H1 (cell line): ENCODE measurements around the gene SV2B. TPM values are rescaled to one million over a fixed set of nuclear protein-coding genes. Genes with fewer than 3 reads are reported as not detected.

Experiments used
- CTCF ChIA-PET: fragments of 300-600 bp; sonication (Branson Sonifier 250); formaldehyde crosslinking; loops from one replicate; lab custom pipeline; 2021; ENCODE audit not compliant: partially characterized antibody; lab: Charles Lee
- POLR2A ChIA-PET: fragments of 300-600 bp; sonication (Branson Sonifier 250); formaldehyde crosslinking; loops from one replicate; lab custom pipeline; 2021; ENCODE audit warnings: inconsistent platforms; ENCODE audit not compliant: partially characterized antibody; lab: Charles Lee
- DNase-seq, 2 experiments: peaks; one replicate each; pipeline versions ENCODE4 v3.0.0 to v3.0.0-alpha.2; 2010 to 2022; ENCODE audit warnings: low spot score in 2 of 2, low read depth in 1 of 2, mixed read lengths in 1 of 2
- FAIRE-seq: peaks from 2 replicates; lab custom pipeline; 2011; peaks lifted over from hg19 to GRCh38; lab: Jason Lieb, UNC
- H2AFZ ChIP-seq: 2 replicates; pipeline ENCODE4 v1.8.1; 2012; ENCODE audit warnings: low read length, inconsistent platforms
- H2AK5ac ChIP-seq: 2 replicates; pipeline ENCODE4 v1.6.1; 2013; ENCODE audit warnings: low read depth, low read length
- H2BK120ac ChIP-seq: replicated peaks from 2 replicates; pipeline ENCODE3; 2013; ENCODE audit warnings: low read depth, low read length, inconsistent platforms
- H2BK12ac ChIP-seq: 2 replicates; pipeline ENCODE4 v1.6.1; 2013; ENCODE audit warnings: low read depth, low read length
- H2BK15ac ChIP-seq: 2 replicates; pipeline ENCODE4 v1.6.1; 2013; ENCODE audit warnings: low read length
- H2BK20ac ChIP-seq: 2 replicates; pipeline ENCODE4 v1.6.1; 2013; ENCODE audit warnings: low read length
- H2BK5ac ChIP-seq: 2 replicates; pipeline ENCODE4 v1.6.1; 2013; ENCODE audit warnings: low read depth, low read length
- H3K14ac ChIP-seq: 2 replicates; pipeline ENCODE4 v1.6.1; 2013; ENCODE audit warnings: inconsistent platforms; ENCODE audit not compliant: insufficient read length
- H3K18ac ChIP-seq: 2 replicates; pipeline ENCODE4 v1.6.1; 2013; ENCODE audit warnings: low read length; ENCODE audit errors: extremely low read depth
- H3K23ac ChIP-seq: 2 replicates; pipeline ENCODE4 v1.6.1; 2013; ENCODE audit warnings: inconsistent platforms; ENCODE audit not compliant: insufficient read length
- H3K23me2 ChIP-seq: 2 replicates; pipeline ENCODE4 v1.6.1; 2013; ENCODE audit warnings: low read depth, low read length
- H3K27ac ChIP-seq: 2 replicates; pipeline ENCODE4 v1.6.1; 2011; ENCODE audit warnings: low read depth, low read length, inconsistent platforms
- H3K27me3 ChIP-seq, 4 experiments: replicated peaks in 1 of 4; 1 replicate in 1 of 4; 2 replicates in 3 of 4; pipeline versions ENCODE4 v1.6.1 to v1.8.1; 2011 to 2013; ENCODE audit warnings: low read length in 3 of 4, mild to moderate bottlenecking in 3 of 4, inconsistent platforms in 2 of 4, mixed read lengths in 2 of 4, moderate library complexity in 1 of 4; ENCODE audit not compliant: control insufficient read depth in 3 of 4, insufficient read depth in 3 of 4; ENCODE audit errors: extremely low read depth in 1 of 4
- H3K36me3 ChIP-seq, 4 experiments: 2 replicates each; pipeline versions ENCODE4 v1.6.1 to v1.8.1; 2011 to 2013; ENCODE audit warnings: mild to moderate bottlenecking in 4 of 4, low read length in 3 of 4, moderate library complexity in 2 of 4, control low read depth in 1 of 4, inconsistent platforms in 1 of 4; ENCODE audit not compliant: insufficient read depth in 4 of 4, control insufficient read depth in 2 of 4
- H3K4ac ChIP-seq: replicated peaks from 2 replicates; pipeline ENCODE3; 2013; ENCODE audit warnings: low read length, low read depth, mixed read lengths, inconsistent platforms; ENCODE audit not compliant: insufficient read length
- H3K4me1 ChIP-seq, 4 experiments: replicated peaks in 1 of 4; 1 replicate in 1 of 4; 2 replicates in 3 of 4; pipeline versions ENCODE4 v1.6.1 to v1.8.1; 2011 to 2013; ENCODE audit warnings: low read length in 3 of 4, inconsistent platforms in 2 of 4, mixed read lengths in 1 of 4; ENCODE audit not compliant: insufficient read depth in 4 of 4, control insufficient read depth in 3 of 4
- H3K4me2 ChIP-seq, 2 experiments: 2 replicates each; pipeline versions ENCODE4 v1.6.1 to v1.8.1; 2011 to 2013; ENCODE audit warnings: low read depth in 2 of 2, low read length in 2 of 2, control low read depth in 1 of 2, inconsistent platforms in 1 of 2, mild to moderate bottlenecking in 1 of 2; ENCODE audit not compliant: insufficient read depth in 1 of 2
- H3K4me3 ChIP-seq, 4 experiments: fragments of 200-600, 300-600 bp in 1 of 4; sonication (generic), shearing (Covaris generic), sonication (Bioruptor Twin) in 1 of 4; 2 replicates each; pipeline versions ENCODE4 v1.5.1 to v1.8.1; 2011 to 2016; ENCODE audit warnings: low read length in 4 of 4, low read depth in 3 of 4, control low read depth in 2 of 4, inconsistent platforms in 2 of 4, mild to moderate bottlenecking in 2 of 4, mixed read lengths in 1 of 4, moderate library complexity in 1 of 4; ENCODE audit not compliant: insufficient read depth in 2 of 4; ENCODE audit errors: extremely low read depth in 1 of 4
- H3K56ac ChIP-seq: replicated peaks from 2 replicates; pipeline ENCODE3; 2013; ENCODE audit warnings: low read depth, mild to moderate bottlenecking, mixed read lengths, low read length, inconsistent platforms; ENCODE audit not compliant: insufficient read length
- H3K79me1 ChIP-seq: 2 replicates; pipeline ENCODE4 v1.6.1; 2013; ENCODE audit warnings: low read depth, low read length, control low read depth
- H3K79me2 ChIP-seq, 2 experiments: 2 replicates each; pipeline versions ENCODE4 v1.6.1 to v1.8.1; 2012 to 2013; ENCODE audit warnings: low read length in 2 of 2, mild to moderate bottlenecking in 2 of 2, inconsistent platforms in 1 of 2; ENCODE audit not compliant: insufficient read depth in 2 of 2, control insufficient read depth in 1 of 2
- H3K9ac ChIP-seq, 4 experiments: replicated peaks in 1 of 4; 1 replicate in 1 of 4; 2 replicates in 3 of 4; pipeline versions ENCODE4 v1.6.1 to v1.8.1; 2011 to 2013; ENCODE audit warnings: low read depth in 3 of 4, low read length in 3 of 4, control low read depth in 2 of 4, mild to moderate bottlenecking in 2 of 4, moderate library complexity in 2 of 4, inconsistent platforms in 1 of 4; ENCODE audit errors: extremely low read depth in 1 of 4
- H3K9me3 ChIP-seq, 2 experiments: 2 replicates each; pipeline versions ENCODE4 v1.6.1 to v1.8.1; 2012 to 2013; ENCODE audit warnings: mild to moderate bottlenecking in 2 of 2, moderate library complexity in 2 of 2, control low read depth in 1 of 2, inconsistent platforms in 1 of 2, low read depth in 1 of 2, low read length in 1 of 2, mixed read lengths in 1 of 2; ENCODE audit not compliant: insufficient read depth in 2 of 2
- H4K20me1 ChIP-seq, 2 experiments: replicated peaks in 1 of 2; 2 replicates each; pipeline versions ENCODE3 to v1.8.1; 2011 to 2013; ENCODE audit warnings: inconsistent platforms in 2 of 2, low read length in 2 of 2, mild to moderate bottlenecking in 1 of 2; ENCODE audit not compliant: insufficient read depth in 2 of 2, control insufficient read depth in 1 of 2
- H4K5ac ChIP-seq: 2 replicates; pipeline ENCODE4 v1.6.1; 2013; ENCODE audit warnings: low read length, low read depth, mixed read lengths, inconsistent platforms; ENCODE audit not compliant: insufficient read length
- H4K8ac ChIP-seq: 2 replicates; pipeline ENCODE4 v1.8.0; 2013; ENCODE audit warnings: mild to moderate bottlenecking, moderate library complexity, low read length, inconsistent platforms; ENCODE audit not compliant: insufficient read depth; ENCODE audit errors: extremely low read depth
- H4K91ac ChIP-seq: replicated peaks from 2 replicates; pipeline ENCODE3; 2013; ENCODE audit warnings: low read length, mixed read lengths, inconsistent platforms; ENCODE audit not compliant: insufficient read length
- BRCA1 ChIP-seq: IDR thresholded peaks from 2 replicates; pipeline ENCODE4 v1.6.1; 2012; ENCODE audit warnings: low read depth, low read length, improper control_type of control experiment
- CBX5 ChIP-seq: fragments of 300-800, 300-1000 bp; sonication (generic); IDR thresholded peaks from 2 replicates; pipeline ENCODE4 v1.7.1; 2016; ENCODE audit warnings: antibody characterized with exemption, low read length, low read depth
- CHD2 ChIP-seq: IDR thresholded peaks from 2 replicates; pipeline ENCODE4 v1.6.1; 2012; ENCODE audit warnings: low read length, improper control_type of control experiment
- JUN ChIP-seq: IDR thresholded peaks from 2 replicates; pipeline ENCODE4 v1.6.1; 2011; ENCODE audit warnings: low read depth, mild to moderate bottlenecking, improper control_type of control experiment, low read length
- KDM4A ChIP-seq: IDR thresholded peaks from one replicate; pipeline ENCODE4 v1.7.1; 2012; ENCODE audit warnings: low read depth, mild to moderate bottlenecking, moderate library complexity, low read length, inconsistent platforms; ENCODE audit not compliant: severe bottlenecking
- KDM5A ChIP-seq: fragments of 200-600 bp; IDR thresholded peaks from 2 replicates; pipeline ENCODE4 v1.7.1; 2012; ENCODE audit warnings: mild to moderate bottlenecking, low read length, inconsistent platforms, mixed read lengths
- NRF1 ChIP-seq: IDR thresholded peaks from 2 replicates; pipeline ENCODE4 v1.6.1; 2011; ENCODE audit warnings: mild to moderate bottlenecking, low read depth, low read length, improper control_type of control experiment
- PHF8 ChIP-seq: fragments of 200-600 bp; sonication (generic); conservative IDR thresholded peaks from 2 replicates; pipeline ENCODE4 v1.7.1; 2012; ENCODE audit warnings: low read depth, mild to moderate bottlenecking, inconsistent platforms, low read length, moderate library complexity
- RNF2 ChIP-seq: fragments of 200-900, 300-1000 bp; sonication (generic); IDR thresholded peaks from 2 replicates; pipeline ENCODE4 v1.7.1; 2016; ENCODE audit warnings: borderline replicate concordance, low read depth, mild to moderate bottlenecking, antibody characterized with exemption, low read length; ENCODE audit not compliant: poor library complexity, severe bottlenecking; ENCODE audit errors: missing control alignments
- SAP30 ChIP-seq: fragments of 300-600 bp; sonication (generic); IDR thresholded peaks from 2 replicates; pipeline ENCODE4 v1.7.1; 2012; ENCODE audit warnings: low read length, moderate library complexity, mild to moderate bottlenecking, inconsistent platforms; ENCODE audit not compliant: insufficient read depth, insufficient replicate concordance
- SIN3A ChIP-seq, 2 experiments: IDR thresholded peaks in 1 of 2; conservative IDR thresholded peaks in 1 of 2; 2 replicates each; pipeline ENCODE4 v1.6.1; 2011 to 2012; ENCODE audit warnings: low read length in 2 of 2, improper control_type of control experiment in 1 of 2, low read depth in 1 of 2, mild to moderate bottlenecking in 1 of 2
- SP1 ChIP-seq: IDR thresholded peaks from 2 replicates; pipeline ENCODE4 v1.6.1; 2011; ENCODE audit warnings: low read depth, low read length
- WGBS, 2 experiments: shearing (Covaris generic) in 1 of 2; methylation state at CpG; one replicate each; pipeline versions ENCODE4 v1.1.6 to v1.1.7; 2013 to 2015; ENCODE audit warnings: low lambda C conversion rate in 2 of 2, mixed read lengths in 2 of 2, inconsistent platforms in 1 of 2, low coverage in 1 of 2, missing lambda C conversion rate in 1 of 2; ENCODE audit not compliant: insufficient replicate concordance in 2 of 2, insufficient coverage in 1 of 2, insufficient read length in 1 of 2; ENCODE audit errors: extremely low coverage in 1 of 2, missing lambda C conversion rate in 1 of 2; 5-methylcytosine and 5-hydroxymethylcytosine counted together
- polyA plus RNA-seq, 7 experiments: library from polyadenylated mRNA; depleted of rRNA in 3 of 7; stranded (reverse) in 5 of 7; unstranded in 2 of 7; fragments of >200 nt in 5 of 7; fragments of 200-250 nt in 2 of 7; gene quantifications; 1 replicate in 5 of 7; 2 replicates in 1 of 7; 4 replicates in 1 of 7; pipeline versions ENCODE4 v1.2.1 to v1.2.3, GENCODE V29; 2011 to 2013; ENCODE audit warnings: missing spikeins in 2 of 7, mixed read lengths in 2 of 7
- total RNA-seq: library from RNA; stranded (reverse); fragmentation: NEBNext Ultra II Directional; extraction: Animal tissue kit (Norgen Biotek cat#: 25700); gene quantifications from 2 replicates; pipeline ENCODE4 v1.2.1, GENCODE V29; 2021
- TF ChIP-seq, protein P1 (sequence below): IDR thresholded peaks from 2 replicates; pipeline ENCODE4 v1.6.1; 2011; ENCODE audit warnings: low read length, improper control_type of control experiment

The SV2B gene
- total and polyA plus RNA-seq, 2 of the 8 experiments (the other 6 are each of a cell fraction or from before 2014, with no cell fraction given), result 0.09 to 0.20 TPM

DNA sequence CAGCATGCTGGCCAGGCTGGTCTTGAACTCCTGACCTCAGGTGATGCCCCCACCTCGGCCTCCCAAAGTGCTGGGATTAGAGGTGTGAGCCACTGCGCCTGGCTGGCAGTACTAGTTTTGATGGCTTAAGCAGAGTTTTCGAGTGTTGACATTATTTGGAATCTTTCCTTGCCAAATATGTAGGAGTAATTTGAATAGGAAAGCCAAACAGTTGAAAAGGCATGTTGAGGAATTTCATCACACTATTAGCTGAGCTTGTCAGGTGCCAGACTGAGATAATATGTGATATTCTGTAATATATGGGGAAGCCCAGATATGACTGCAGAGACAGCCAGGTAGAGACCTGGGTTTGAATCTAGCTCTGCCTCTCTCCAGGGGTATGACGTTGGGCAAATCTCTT is 109.3 kb downstream of the SV2B start:
- WGBS, 2 experiments, result 80% methylated on average over 4 of the region's 4 CpGs; no CpG with 5 or more reads in 1 of the 2 experiments
- Histone ChIP-seq H3K18ac (no peak overlapping the region), H3K4me1 (no peaks in the 10 kb centered on the region), H2BK5ac (no peak overlapping the region), H4K20me1 (no peaks in the 10 kb centered on the region), H3K56ac (no peak overlapping the region), H3K27me3 (no peaks in the 10 kb centered on the region), H3K79me1 (no peaks in the 10 kb centered on the region), H2BK12ac (no peak overlapping the region), H3K36me3 (no peaks in the 10 kb centered on the region), H3K9me3 (0 out of 4 replicates have a peak, but pooled peaks cover 0 to 2% of the 10 kb centered on the region in 2 experiments), H3K27ac (no peak overlapping the region), H3K23ac (no peak overlapping the region), H3K79me2 (no peaks in the 10 kb centered on the region), H2AFZ (no peak overlapping the region), H4K5ac (no peak overlapping the region), H2BK120ac (no peak overlapping the region), H4K8ac (no peak overlapping the region), H3K23me2 (no peaks in the 10 kb centered on the region), H2BK20ac (no peak overlapping the region), H3K4me3 (no peak overlapping the region), H4K91ac (no peak overlapping the region), H3K4me2 (no peak overlapping the region), H3K14ac (no peak overlapping the region), H2AK5ac (no peak overlapping the region), H3K4ac (no peak overlapping the region), H3K9ac (no peak overlapping the region), H2BK15ac (no peak overlapping the region)
- FAIRE-seq (no peak), DNase-seq (no peak)
- CTCF ChIA-PET, result interaction anchor here (0.8 to 1.8 kb wide), 2 partner anchors 15 to 111 kb away, joined by 3 to 6 read pairs; no protein-coding TSS in a partner anchor
- POLR2A ChIA-PET, result no interaction called here
- TF ChIP-seq, protein P1, sequence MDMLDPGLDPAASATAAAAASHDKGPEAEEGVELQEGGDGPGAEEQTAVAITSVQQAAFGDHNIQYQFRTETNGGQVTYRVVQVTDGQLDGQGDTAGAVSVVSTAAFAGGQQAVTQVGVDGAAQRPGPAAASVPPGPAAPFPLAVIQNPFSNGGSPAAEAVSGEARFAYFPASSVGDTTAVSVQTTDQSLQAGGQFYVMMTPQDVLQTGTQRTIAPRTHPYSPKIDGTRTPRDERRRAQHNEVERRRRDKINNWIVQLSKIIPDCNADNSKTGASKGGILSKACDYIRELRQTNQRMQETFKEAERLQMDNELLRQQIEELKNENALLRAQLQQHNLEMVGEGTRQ, result no peak
- TF ChIP-seq KDM4A, result no peak
- TF ChIP-seq PHF8, result no peak
- no peak for TF ChIP-seq KDM5A
- no peak for TF ChIP-seq SIN3A (conservative IDR thresholded peaks at IDR 0.05 in 1 of 2, IDR thresholded peaks at IDR 0.05 in 1 of 2; ENCODE audit: low read depth in 1 of 2, low read length in 2 of 2)
- no peak for TF ChIP-seq BRCA1
- TF ChIP-seq CBX5, result no peak
- no peak for TF ChIP-seq JUN
- no peak for TF ChIP-seq SP1
- no peak for TF ChIP-seq NRF1
- TF ChIP-seq SAP30, result no peak
- no peak for TF ChIP-seq RNF2
- TF ChIP-seq CHD2, result no peak
